Gastrocnemius medialis (tissue), 4 donors: ENCODE measurements around the gene WDR86.

Experiments
- POLR2A ChIP-seq, 2 donors: fragments of 450-650 bp; IDR thresholded peaks; one replicate each; pipeline ENCODE4 v1.6.1; 2017; ENCODE audit warnings: antibody characterized with exemption in 2 of 2, mild to moderate bottlenecking in 2 of 2, moderate library complexity in 2 of 2
- TF ChIP-seq, protein P1 (sequence below), 5 experiments: fragments of 450-650 bp in 3 of 5; fragments of 200-600 bp in 2 of 5; sonication (generic) in 2 of 5; IDR thresholded peaks in 4 of 5; conservative IDR thresholded peaks in 1 of 5; 1 replicate in 4 of 5; 2 replicates in 1 of 5; pipeline ENCODE4 v1.5.1; 2016 to 2019; ENCODE audit warnings: antibody characterized with exemption in 5 of 5, mild to moderate bottlenecking in 3 of 5, moderate library complexity in 3 of 5

DNA sequence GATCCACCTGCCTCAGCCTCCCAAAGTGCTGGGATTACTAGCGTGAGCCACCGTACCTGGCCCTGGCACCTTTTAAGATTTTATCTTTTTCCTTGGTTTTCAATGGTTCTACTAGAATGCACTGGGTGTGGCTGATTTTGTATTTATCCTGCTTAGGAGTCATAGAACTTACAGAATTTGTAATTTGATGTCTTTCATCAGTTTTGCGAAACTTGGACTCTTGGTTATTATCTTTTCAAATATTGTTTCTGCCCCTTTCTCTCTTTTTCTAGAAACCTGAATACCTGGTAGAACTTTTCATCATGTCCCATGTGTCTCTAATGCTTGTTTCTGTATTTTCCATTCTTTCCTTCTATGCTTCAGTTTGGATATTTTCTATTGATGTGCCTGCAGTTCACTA, 71.0 kb downstream of the WDR86 start:
- TF ChIP-seq, protein P1, sequence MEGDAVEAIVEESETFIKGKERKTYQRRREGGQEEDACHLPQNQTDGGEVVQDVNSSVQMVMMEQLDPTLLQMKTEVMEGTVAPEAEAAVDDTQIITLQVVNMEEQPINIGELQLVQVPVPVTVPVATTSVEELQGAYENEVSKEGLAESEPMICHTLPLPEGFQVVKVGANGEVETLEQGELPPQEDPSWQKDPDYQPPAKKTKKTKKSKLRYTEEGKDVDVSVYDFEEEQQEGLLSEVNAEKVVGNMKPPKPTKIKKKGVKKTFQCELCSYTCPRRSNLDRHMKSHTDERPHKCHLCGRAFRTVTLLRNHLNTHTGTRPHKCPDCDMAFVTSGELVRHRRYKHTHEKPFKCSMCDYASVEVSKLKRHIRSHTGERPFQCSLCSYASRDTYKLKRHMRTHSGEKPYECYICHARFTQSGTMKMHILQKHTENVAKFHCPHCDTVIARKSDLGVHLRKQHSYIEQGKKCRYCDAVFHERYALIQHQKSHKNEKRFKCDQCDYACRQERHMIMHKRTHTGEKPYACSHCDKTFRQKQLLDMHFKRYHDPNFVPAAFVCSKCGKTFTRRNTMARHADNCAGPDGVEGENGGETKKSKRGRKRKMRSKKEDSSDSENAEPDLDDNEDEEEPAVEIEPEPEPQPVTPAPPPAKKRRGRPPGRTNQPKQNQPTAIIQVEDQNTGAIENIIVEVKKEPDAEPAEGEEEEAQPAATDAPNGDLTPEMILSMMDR (IDR thresholded peaks at IDR 0.05 in 4 of 5, conservative IDR thresholded peaks at IDR 0.05 in 1 of 5): no peak
- TF ChIP-seq POLR2A (IDR thresholded peaks at IDR 0.05): no peak
